Heart right ventricle (tissue), 16 donors: ENCODE measurements around the gene ZCCHC13. TPM values are rescaled to one million over a fixed set of nuclear protein-coding genes. Genes with fewer than 3 reads are reported as not detected.

Experiments
- ATAC-seq, 8 donors: fragments of 200-7000 bp; cut with Tn5 transposase; one replicate each; pipeline ENCODE4 v1.9.1; 2020; ENCODE audit warnings: mild to moderate bottlenecking in 8 of 8, moderate library complexity in 8 of 8, moderate number of reproducible peaks in 1 of 8
- DNase-seq, 2 donors: peaks; one replicate each; pipeline ENCODE4 v3.0.0-alpha.2; 2020
- H3K27ac ChIP-seq, 10 donors: fragments of 200-600 bp; sonication (generic) in 2 of 10; one replicate each; pipeline versions ENCODE4 v1.5.0 to v1.8.0; 2020 to 2022; ENCODE audit warnings: mild to moderate bottlenecking in 3 of 10
- H3K27me3 ChIP-seq, 7 donors: fragments of 200-600 bp; one replicate each; pipeline ENCODE4 v1.8.0; 2021 to 2022; ENCODE audit warnings: mild to moderate bottlenecking in 2 of 7
- H3K36me3 ChIP-seq, 9 donors: fragments of 200-600 bp; sonication (generic) in 1 of 9; one replicate each; pipeline versions ENCODE4 v1.5.0 to v1.8.0; 2020 to 2022; ENCODE audit warnings: mild to moderate bottlenecking in 2 of 9
- H3K4me1 ChIP-seq, 9 donors: fragments of 200-600 bp; sonication (generic) in 1 of 9; one replicate each; pipeline versions ENCODE4 v1.5.0 to v1.8.0; 2020 to 2022; ENCODE audit warnings: mild to moderate bottlenecking in 4 of 9
- H3K4me3 ChIP-seq, 10 donors: fragments of 200-600 bp; sonication (generic) in 2 of 10; one replicate each; pipeline versions ENCODE4 v1.5.0 to v1.8.0; 2020 to 2022; ENCODE audit warnings: mild to moderate bottlenecking in 7 of 10, moderate library complexity in 2 of 10
- H3K9me3 ChIP-seq, 11 donors: fragments of 200-600 bp in 10 of 11; sonication (generic) in 2 of 11; one replicate each; pipeline versions ENCODE4 v1.5.0 to v1.8.0; 2013 to 2022; ENCODE audit warnings: mild to moderate bottlenecking in 2 of 11, control low read depth in 1 of 11, moderate library complexity in 1 of 11
- CTCF ChIP-seq, 9 donors: fragments of 200-600 bp; sonication (generic) in 2 of 9; IDR thresholded peaks; one replicate each; pipeline versions ENCODE4 v1.5.0 to v1.8.0; 2021 to 2022; ENCODE audit warnings: antibody characterized with exemption in 9 of 9, mild to moderate bottlenecking in 5 of 9, moderate library complexity in 1 of 9
- WGBS, 2 donors: extraction: QIAGEN DNeasy Blood & Tissue Kit; methylation state at CpG; one replicate each; pipeline ENCODE4 v1.1.7; 2013; ENCODE audit warnings: inconsistent platforms in 1 of 2; 5-methylcytosine and 5-hydroxymethylcytosine counted together
- intact Hi-C, 10 donors: fragments of 100-400 bp; cut with DNase I; formaldehyde crosslinking; loops; one replicate each; pipeline versions ENCODE4 v1.11.1 to v1.14.2; 2022
- polyA plus RNA-seq, 2 donors: library from polyadenylated mRNA; stranded (reverse); fragments of 200-250 nt; gene quantifications; one replicate each; pipeline ENCODE4 v1.2.3, GENCODE V29; 2013
- total RNA-seq, 10 donors: library from RNA; stranded (reverse); fragmentation: NEBNext Ultra II Directional in 3 of 10; extraction: Animal tissue kit (Norgen Biotek cat#: 25700) in 3 of 10; gene quantifications; one replicate each; pipeline versions ENCODE4 v1.2.1 to v1.2.4, GENCODE V29; 2021 to 2023
- donor health status: Arrhythmogenic right ventricular cardiomyopathy.
- donor health status: ischemic (EF 13 %, LVEDD 7.1; RV severe dilation, severe dysfunction).
- donor health status: healthy with polysubstance abuse.
- donor health status: DM: no; HTN: yes; CAD: no.
- donor health status: DM: no; HTN: no; CAD: no.
- donor health status: ischemic (EF 25% LVEDD 6.9; RV normal size, moderate dysfunction).
- donor health status: ischemic (EF 25% LVEDD 5.7; RV mildly dilated, moderate dysfunction).
- donor health status: healthy.
- donor health status: DM: yes; HTN: yes; CAD: no.
- donor health status: Ischemic cardiomyopathy.
- donor health status: ischemic (EF 35%, LVEDD 5.7; RV mildly dilated, moderate dysfunction).
- donor health status: nonischemic (EF 11% LVEDD 7.7; RV severe dilation, severe dysfunction).
- donor health status: DM: yes; HTN: yes; CAD: no.
- donor health status: PGD.
- donor health status: ischemic (EF 29% LVEDD 5.4; RV normal size, mild dysfunction).
- donor health status: nonischemic (EF 23%, LVEDD 6.1; RV moderate dilation, normal function).

Gene ZCCHC13
- total and polyA plus RNA-seq, 12 donors: not detected

- Histone ChIP-seq H3K4me1 (peaks cover 0 to 8% (median 0%) of the 10 kb centered on the region in 9 donors), H3K27me3 (peaks cover 0 to 13% (median 0%) of the 10 kb centered on the region in 7 donors), H3K4me3 (no peak overlapping the region), H3K36me3 (peaks cover 0 to 94% (median 17%) of the 10 kb centered on the region in 9 donors), H3K27ac (no peak overlapping the region), H3K9me3 (no peaks in the 10 kb centered on the region)
- DNase-seq (no peak), ATAC-seq (no peak)
- intact Hi-C loops: no loop called here
- WGBS, 2 donors: 100% methylated on average over 1 of the region's 1 CpG
- no peak for TF ChIP-seq CTCF (IDR thresholded peaks at IDR 0.05)
Observed at GRCh38 chrX:74277846-74278245, 26.1 kb upstream of the ZCCHC13 start.

- Histone ChIP-seq H3K36me3 (peaks cover 0 to 80% (median 12%) of the 10 kb centered on the region in 9 donors), H3K27ac (no peak overlapping the region), H3K27me3 (peaks cover 0 to 20% (median 0%) of the 10 kb centered on the region in 7 donors), H3K9me3 (no peaks in the 10 kb centered on the region), H3K4me1 (peaks cover 0 to 35% (median 11%) of the 10 kb centered on the region in 9 donors), H3K4me3 (no peak overlapping the region)
- intact Hi-C loops: no loop called here
- no peak for DNase-seq
- no peak for ATAC-seq
- WGBS, 2 donors: 80 to 87% methylated on average over 3 of the region's 3 CpGs
- no peak for TF ChIP-seq CTCF (IDR thresholded peaks at IDR 0.05)
Observed at GRCh38 chrX:74280759-74281158, 23.2 kb upstream of the ZCCHC13 start.

- Histone ChIP-seq H3K27ac (no peak overlapping the region), H3K27me3 (peaks cover 0 to 26% (median 0%) of the 10 kb centered on the region in 7 donors), H3K4me3 (no peak overlapping the region), H3K4me1 (peaks cover 0 to 64% (median 17%) of the 10 kb centered on the region in 9 donors), H3K9me3 (no peaks in the 10 kb centered on the region), H3K36me3 (peaks cover 0 to 68% (median 12%) of the 10 kb centered on the region in 9 donors)
- WGBS, 2 donors: 17 to 19% methylated on average over 1 of the region's 1 CpG
- intact Hi-C loops: no loop called here
- no peak for DNase-seq
- TF ChIP-seq CTCF (IDR thresholded peaks at IDR 0.05): no peak
- ATAC-seq: no peak
Observed at GRCh38 chrX:74284391-74284952, 19.5 kb upstream of the ZCCHC13 start.

GRCh38 chrX:74286950-74287740 is 16.8 kb upstream of the ZCCHC13 start:
- Histone ChIP-seq H3K9me3 (no peaks in the 10 kb centered on the region), H3K4me3 (no peak overlapping the region), H3K4me1 (peaks cover 0 to 69% (median 17%) of the 10 kb centered on the region in 9 donors), H3K27me3 (peaks cover 0 to 24% (median 0%) of the 10 kb centered on the region in 7 donors), H3K36me3 (peaks cover 0 to 42% (median 0%) of the 10 kb centered on the region in 9 donors), H3K27ac (no peak overlapping the region)
- no peak for TF ChIP-seq CTCF (IDR thresholded peaks at IDR 0.05)
- intact Hi-C loops: no loop called here
- DNase-seq (no peak), ATAC-seq (no peak)
- WGBS, 2 donors: 77 to 83% methylated on average over 5 of the region's 5 CpGs
